HEK293 (cell line): ENCODE measurements around the gene ZNF665.

Experiments used
- CTCF ChIA-PET: fragments of 350-600 bp; formaldehyde crosslinking; extraction: SDS; loops from one replicate; lab custom pipeline; 2021; ENCODE audit warnings: antibody characterized with exemption; lab: Yijun Ruan, JAX
- POLR2A ChIA-PET: fragments of 300-600 bp; formaldehyde crosslinking; extraction: SDS; loops from one replicate; lab custom pipeline; 2020; ENCODE audit warnings: antibody characterized with exemption, inconsistent platforms; lab: Yijun Ruan, JAX
- H3K27ac ChIP-seq: fragments of 200-500 bp; sonication (Bioruptor generic); 2 replicates; pipeline ENCODE4 v1.5.1; 2014; ENCODE audit warnings: low read depth, low read length, control low read depth, inconsistent platforms; ENCODE audit errors: extremely low read depth
- H3K36me3 ChIP-seq, 2 experiments: fragments of 200-500 bp in 1 of 2; sonication (Bioruptor generic) in 1 of 2; 1 replicate in 1 of 2; 2 replicates in 1 of 2; pipeline ENCODE4 v1.5.1; 2014 to 2017; ENCODE audit warnings: inconsistent platforms in 2 of 2, low read length in 2 of 2; ENCODE audit not compliant: control insufficient read depth in 2 of 2, insufficient read depth in 1 of 2
- H3K4me1 ChIP-seq: fragments of 200-500 bp; sonication (Bioruptor generic); 2 replicates; pipeline ENCODE4 v1.5.1; 2014; ENCODE audit warnings: mild to moderate bottlenecking, low read length, inconsistent platforms; ENCODE audit not compliant: control insufficient read depth, insufficient read depth
- H3K4me3 ChIP-seq: 2 replicates; pipeline ENCODE4 v1.5.1; 2011; ENCODE audit warnings: low read depth, mild to moderate bottlenecking, control low read depth, low read length, moderate library complexity
- H3K9me3 ChIP-seq: fragments of 200-500 bp; sonication (Bioruptor generic); 2 replicates; pipeline ENCODE4 v1.5.1; 2014; ENCODE audit warnings: low read depth, low read length, inconsistent platforms; ENCODE audit not compliant: control insufficient read depth, insufficient read depth
- BCL11A ChIP-seq: fragments of 450-650 bp; formaldehyde crosslinking; IDR thresholded peaks from 2 replicates; pipeline ENCODE4 v1.5.1; 2016; ENCODE audit warnings: low read depth, missing biosample characterization, missing genetic modification characterization
- KLF10 ChIP-seq: fragments of 450-650 bp; IDR thresholded peaks from 2 replicates; pipeline ENCODE4 v1.5.1; 2018; ENCODE audit warnings: missing biosample characterization, mild to moderate bottlenecking, missing genetic modification characterization
- REPIN1 ChIP-seq: fragments of 450-650 bp; formaldehyde crosslinking; IDR thresholded peaks from 2 replicates; pipeline ENCODE4 v1.5.1; 2017; ENCODE audit warnings: missing biosample characterization, missing genetic modification characterization, low read depth
- REST ChIP-seq: fragments of 450-650 bp; formaldehyde crosslinking; IDR thresholded peaks from 2 replicates; pipeline ENCODE4 v1.5.1; 2016; ENCODE audit warnings: missing biosample characterization, missing genetic modification characterization
- SCRT1 ChIP-seq: fragments of 450-650 bp; formaldehyde crosslinking; IDR thresholded peaks from 2 replicates; pipeline ENCODE4 v1.5.1; 2016; ENCODE audit warnings: missing biosample characterization, missing genetic modification characterization, borderline replicate concordance
- SP2 ChIP-seq: fragments of 450-650 bp; formaldehyde crosslinking; IDR thresholded peaks from 2 replicates; pipeline ENCODE4 v1.5.1; 2016; ENCODE audit warnings: missing biosample characterization, missing genetic modification characterization
- ZBTB21 ChIP-seq: fragments of 450-650 bp; formaldehyde crosslinking; IDR thresholded peaks from 2 replicates; pipeline ENCODE4 v1.5.1; 2017; ENCODE audit warnings: missing biosample characterization, missing genetic modification characterization
- ZBTB7A ChIP-seq: fragments of 450-650 bp; formaldehyde crosslinking; IDR thresholded peaks from 2 replicates; pipeline ENCODE4 v1.5.1; 2016; ENCODE audit warnings: low read depth, missing biosample characterization, missing genetic modification characterization
- ZNF184 ChIP-seq: fragments of 450-650 bp; IDR thresholded peaks from 2 replicates; pipeline ENCODE4 v1.5.1; 2018; ENCODE audit warnings: missing biosample characterization, mild to moderate bottlenecking, missing genetic modification characterization
- ZNF280D ChIP-seq: fragments of 450-650 bp; formaldehyde crosslinking; IDR thresholded peaks from 2 replicates; pipeline ENCODE4 v1.5.1; 2016; ENCODE audit warnings: missing biosample characterization, missing genetic modification characterization
- ZNF292 ChIP-seq: fragments of 450-650 bp; formaldehyde crosslinking; IDR thresholded peaks from 2 replicates; pipeline ENCODE4 v1.5.1; 2016; ENCODE audit warnings: low read depth, missing biosample characterization, missing genetic modification characterization, borderline replicate concordance
- ZNF473 ChIP-seq: fragments of 450-650 bp; formaldehyde crosslinking; IDR thresholded peaks from 2 replicates; pipeline ENCODE4 v1.5.1; 2017; ENCODE audit warnings: missing biosample characterization, missing genetic modification characterization
- ZNF501 ChIP-seq: fragments of 450-650 bp; formaldehyde crosslinking; IDR thresholded peaks from 2 replicates; pipeline ENCODE4 v1.5.1; 2016; ENCODE audit warnings: missing biosample characterization, missing genetic modification characterization
- ZNF529 ChIP-seq: fragments of 450-650 bp; formaldehyde crosslinking; IDR thresholded peaks from 2 replicates; pipeline ENCODE4 v1.5.1; 2017; ENCODE audit warnings: missing genetic modification characterization, missing biosample characterization; ENCODE audit not compliant: insufficient replicate concordance
- ZNF561 ChIP-seq: fragments of 450-650 bp; IDR thresholded peaks from 2 replicates; pipeline ENCODE4 v1.5.1; 2018; ENCODE audit warnings: missing biosample characterization, missing genetic modification characterization, borderline replicate concordance
- ZNF670 ChIP-seq: fragments of 450-650 bp; formaldehyde crosslinking; IDR thresholded peaks from 2 replicates; pipeline ENCODE4 v1.5.1; 2016; ENCODE audit warnings: missing biosample characterization, missing genetic modification characterization, low read depth
- ZNF777 ChIP-seq: fragments of 450-650 bp; formaldehyde crosslinking; IDR thresholded peaks from 2 replicates; pipeline ENCODE4 v1.5.1; 2017; ENCODE audit warnings: missing biosample characterization, missing genetic modification characterization, borderline replicate concordance
- ZNF785 ChIP-seq: fragments of 450-650 bp; formaldehyde crosslinking; IDR thresholded peaks from 2 replicates; pipeline ENCODE4 v1.5.1; 2016; ENCODE audit warnings: missing biosample characterization, missing genetic modification characterization

ZNF665 gene

GRCh38 chr19:53182202-53182601 is 11.0 kb downstream of the ZNF665 start:
- no peaks in the 10 kb centered on the region for H3K36me3 ChIP-seq
- H3K4me1 ChIP-seq = no peaks in the 10 kb centered on the region
- POLR2A ChIA-PET = no interaction called here
- TF ChIP-seq ZNF473 (tag by site-specific recombination) = no peak
- no peak for TF ChIP-seq REPIN1
- TF ChIP-seq ZBTB7A (tag by site-specific recombination) = no peak
- peak; percentile 33; the same call in 1 of the 2 replicates for TF ChIP-seq ZBTB21 (tag by site-specific recombination)
- no peak overlapping the region for H3K27ac ChIP-seq
- no peaks in the 10 kb centered on the region for H3K9me3 ChIP-seq
- CTCF ChIA-PET = no interaction called here
- no peak overlapping the region for H3K4me3 ChIP-seq

DNA sequence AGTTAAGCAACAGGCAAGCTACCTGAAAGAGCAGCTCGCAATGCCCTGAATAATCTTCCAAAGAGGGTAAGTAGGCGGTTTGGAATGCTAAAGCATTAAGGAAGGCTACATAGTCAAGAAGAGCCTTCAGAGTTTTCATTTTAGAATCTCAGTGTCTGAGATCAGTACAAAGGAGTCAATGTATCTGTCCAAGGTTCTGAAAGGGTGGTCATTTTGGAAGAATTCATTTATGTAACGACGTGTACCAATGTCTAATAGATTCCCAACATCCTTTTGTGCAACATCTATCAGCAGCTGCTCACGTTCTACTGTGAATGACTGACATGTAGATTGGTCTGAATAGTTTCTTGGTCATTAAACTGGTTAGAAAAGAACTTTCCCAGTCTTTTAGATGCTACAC is 15.2 kb downstream of the ZNF665 start:
- H3K4me1 ChIP-seq = no peaks in the 10 kb centered on the region
- no peak overlapping the region for H3K27ac ChIP-seq
- H3K9me3 ChIP-seq = no peaks in the 10 kb centered on the region
- no peak overlapping the region for H3K4me3 ChIP-seq
- no peaks in the 10 kb centered on the region for H3K36me3 ChIP-seq
- ChIA-PET POLR2A (no interaction called here), CTCF (no interaction called here)
- TF ChIP-seq REST (tag by site-specific recombination) = peak; percentile 45; the same call in 1 of the 2 replicates
- TF ChIP-seq ZNF785 (tag by site-specific recombination) = no peak

DNA sequence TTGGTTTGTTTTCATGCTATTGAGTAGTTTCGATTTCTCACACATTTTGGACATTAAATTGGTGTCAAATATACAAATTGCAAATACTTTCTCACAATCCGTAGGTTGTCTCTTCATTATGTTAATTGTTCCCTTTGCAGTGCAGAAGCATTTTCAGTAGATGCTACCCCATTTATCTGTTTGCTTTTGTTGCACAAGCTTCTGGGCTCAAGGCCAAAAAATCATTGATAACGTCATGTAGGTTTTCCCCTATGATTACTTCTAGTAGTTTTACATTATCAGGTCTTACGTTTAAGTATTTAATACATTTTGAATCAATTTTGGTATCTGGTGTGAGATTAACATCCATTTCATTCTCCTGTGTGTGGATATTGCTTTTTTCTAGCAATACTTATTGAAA is 20.3 kb downstream of the ZNF665 start:
- CTCF ChIA-PET = no interaction called here
- no peak overlapping the region for H3K27ac ChIP-seq
- H3K36me3 ChIP-seq = no peaks in the 10 kb centered on the region
- POLR2A ChIA-PET = no interaction called here
- no peaks in the 10 kb centered on the region for H3K4me1 ChIP-seq
- no peaks in the 10 kb centered on the region; the same call in 1 of the 2 replicates for H3K9me3 ChIP-seq
- no peak overlapping the region for H3K4me3 ChIP-seq
- no peak for TF ChIP-seq ZNF501 (tag by site-specific recombination)
- no peak for TF ChIP-seq BCL11A (tag by site-specific recombination)
- no peak for TF ChIP-seq KLF10 (tag by site-specific recombination)
- TF ChIP-seq ZNF292 = no peak
- TF ChIP-seq SCRT1 = no peak
- no peak for TF ChIP-seq ZNF670 (tag by site-specific recombination)
- no peak for TF ChIP-seq ZNF280D
- no peak for TF ChIP-seq ZNF561 (tag by site-specific recombination)
- TF ChIP-seq ZNF184 = no peak
- no peak for TF ChIP-seq ZNF777 (tag by site-specific recombination)
- TF ChIP-seq SP2 (tag by site-specific recombination) = no peak
- TF ChIP-seq ZNF529 (tag by site-specific recombination) = no peak
